AG04449 (cell line): Measurements from ENCODE around the gene OPN1MW3.

ENCODE experiments used
- CTCF ChIA-PET: fragments of 350-600 bp; formaldehyde crosslinking; extraction: SDS; loops from one replicate; lab custom pipeline; 2021; ENCODE audit warnings: antibody characterized with exemption; lab: Yijun Ruan, JAX
- POLR2A ChIA-PET: fragments of 400-600, 350-600 bp; formaldehyde crosslinking; extraction: SDS; loops from one replicate; lab custom pipeline; 2020; ENCODE audit warnings: antibody characterized with exemption, inconsistent platforms; lab: Yijun Ruan, JAX
- DNase-seq: peaks from one replicate; pipeline ENCODE4 v3.0.0-alpha.2; 2010; ENCODE audit warnings: low read depth, low spot score
- H3K4me3 ChIP-seq: 2 replicates; pipeline ENCODE4 v1.5.1; 2011; ENCODE audit warnings: low read depth, mild to moderate bottlenecking, control low read depth, low read length
- TF ChIP-seq, protein P1 (sequence below): IDR thresholded peaks from one replicate; pipeline ENCODE4 v1.5.1; 2011; ENCODE audit warnings: mild to moderate bottlenecking, moderate library complexity, low read length, control low read depth, inconsistent platforms; ENCODE audit not compliant: insufficient read depth; ENCODE audit errors: missing control alignments

The OPN1MW3 gene

DNA sequence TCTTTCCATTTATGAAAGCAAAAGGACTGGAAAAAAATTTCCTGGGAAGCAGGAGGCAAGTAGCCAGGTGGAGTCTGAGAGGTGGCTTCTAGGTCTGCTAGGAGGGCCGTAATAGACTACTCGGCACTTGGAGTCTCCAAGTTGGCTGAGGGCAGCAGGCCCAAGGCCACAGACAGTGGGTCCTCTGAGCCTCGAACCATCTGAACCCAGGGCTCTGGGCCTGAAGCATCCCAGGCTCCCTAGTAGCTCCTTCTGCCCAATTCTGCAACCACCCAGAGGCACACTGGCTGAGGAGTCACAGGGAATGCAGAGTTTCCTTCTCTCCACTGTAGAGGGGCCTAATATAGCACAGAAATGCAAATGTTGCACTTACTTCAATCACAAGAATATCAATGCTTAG, 58.0 kb downstream of the OPN1MW3 start:
- H3K4me3 ChIP-seq, result no peak overlapping the region
- TF ChIP-seq, protein P1, sequence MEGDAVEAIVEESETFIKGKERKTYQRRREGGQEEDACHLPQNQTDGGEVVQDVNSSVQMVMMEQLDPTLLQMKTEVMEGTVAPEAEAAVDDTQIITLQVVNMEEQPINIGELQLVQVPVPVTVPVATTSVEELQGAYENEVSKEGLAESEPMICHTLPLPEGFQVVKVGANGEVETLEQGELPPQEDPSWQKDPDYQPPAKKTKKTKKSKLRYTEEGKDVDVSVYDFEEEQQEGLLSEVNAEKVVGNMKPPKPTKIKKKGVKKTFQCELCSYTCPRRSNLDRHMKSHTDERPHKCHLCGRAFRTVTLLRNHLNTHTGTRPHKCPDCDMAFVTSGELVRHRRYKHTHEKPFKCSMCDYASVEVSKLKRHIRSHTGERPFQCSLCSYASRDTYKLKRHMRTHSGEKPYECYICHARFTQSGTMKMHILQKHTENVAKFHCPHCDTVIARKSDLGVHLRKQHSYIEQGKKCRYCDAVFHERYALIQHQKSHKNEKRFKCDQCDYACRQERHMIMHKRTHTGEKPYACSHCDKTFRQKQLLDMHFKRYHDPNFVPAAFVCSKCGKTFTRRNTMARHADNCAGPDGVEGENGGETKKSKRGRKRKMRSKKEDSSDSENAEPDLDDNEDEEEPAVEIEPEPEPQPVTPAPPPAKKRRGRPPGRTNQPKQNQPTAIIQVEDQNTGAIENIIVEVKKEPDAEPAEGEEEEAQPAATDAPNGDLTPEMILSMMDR, result no peak
- DNase-seq, result no peak
- CTCF ChIA-PET, result interaction anchor here (1.9 to 3.8 kb wide), 2 partner anchors 8 to 12 kb away, joined by 4 to 36 read pairs; no protein-coding TSS in a partner anchor
- POLR2A ChIA-PET, result no interaction called here

- TF ChIP-seq, protein P1, result peak; percentile 46
- POLR2A ChIA-PET, result no interaction called here
- DNase-seq, result no peak
- CTCF ChIA-PET, result interaction anchor here (0.6 to 3.8 kb wide), 11 partner anchors 10 to 221 kb away, joined by 3 to 36 read pairs (median 4); no protein-coding TSS in a partner anchor
- no peak overlapping the region for H3K4me3 ChIP-seq
Observed at GRCh38 chrX:154317391-154317995, 60.1 kb downstream of the OPN1MW3 start.

- ChIA-PET POLR2A (no interaction called here), CTCF (interaction anchor here (0.7 to 1.2 kb wide), 2 partner anchors 53 to 64 kb away, joined by 3 read pairs; no protein-coding TSS in a partner anchor)
- TF ChIP-seq, protein P1, result no peak
- no peak overlapping the region for H3K4me3 ChIP-seq
- DNase-seq, result no peak
Observed at GRCh38 chrX:154320406-154320805, 63.0 kb downstream of the OPN1MW3 start.
